ENCODE data around the gene S100A9. TPM values are rescaled to one million over a fixed set of nuclear protein-coding genes. Genes with fewer than 3 reads are reported as not detected.
"Not testable (repeated sequence)": the region's sequence is repeated elsewhere in the genome, so short reads cannot be mapped to it uniquely, and the experiment has no call there.

S100A9 gene
- under 1 TPM in 1 of 3 donors, not detected in 2; 0.38 TPM for total RNA-seq

DNA sequence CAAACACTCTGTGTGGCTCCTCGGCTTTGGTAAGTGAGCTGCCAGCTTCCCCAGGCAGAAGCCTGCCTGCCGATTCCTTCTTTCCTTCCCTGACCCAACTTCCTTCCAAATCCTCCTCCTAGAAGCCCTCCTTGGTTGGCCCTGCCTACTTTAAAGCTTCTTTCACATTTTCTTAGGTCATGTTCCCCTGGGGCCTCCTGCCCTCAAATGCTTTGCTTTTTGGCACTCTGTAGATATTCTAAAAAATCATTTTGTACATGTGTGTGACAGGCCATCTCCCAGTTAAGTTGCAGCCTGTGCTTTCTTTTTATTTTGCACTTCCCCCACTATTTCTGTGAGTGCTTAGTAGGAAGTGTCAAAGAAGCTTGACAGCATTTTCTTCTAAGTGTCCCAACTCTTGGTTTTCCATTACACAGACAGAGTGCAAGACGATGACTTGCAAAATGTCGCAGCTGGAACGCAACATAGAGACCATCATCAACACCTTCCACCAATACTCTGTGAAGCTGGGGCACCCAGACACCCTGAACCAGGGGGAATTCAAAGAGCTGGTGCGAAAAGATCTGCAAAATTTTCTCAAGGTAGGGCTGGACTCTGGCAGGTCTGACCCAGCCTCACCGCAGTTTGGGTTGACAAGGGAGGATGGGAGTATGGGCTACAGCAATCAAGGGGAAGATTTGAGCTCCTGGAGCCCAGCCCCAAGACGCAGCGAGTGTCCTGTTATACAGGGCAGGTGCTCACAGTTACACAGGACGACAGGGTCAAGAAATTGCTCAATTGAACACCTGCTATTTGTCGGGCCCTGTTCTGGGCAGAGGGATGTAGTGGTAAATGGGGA is at the start of gene S100A9:
Gene S100A9 (plus strand): TSS at position 2 of the 838 bp plus-strand sequence. CDS start 430 bp downstream, at position 432.
- Mint-ChIP-seq H3K36me3 (ENCODE audit: insufficient read depth) (no peaks in the 10 kb centered on the region), H3K4me1 (ENCODE audit: low read depth) (peaks cover 14% of the 10 kb centered on the region), H3K9me3 (no peaks in the 10 kb centered on the region), H3K27me3 (ENCODE audit: low read depth) (peaks cover 2% of the 10 kb centered on the region), H3K4me3 (no peak within 1 kb of the TSS)
- ATAC-seq: no peak
- no peak for DNase-seq

DNA sequence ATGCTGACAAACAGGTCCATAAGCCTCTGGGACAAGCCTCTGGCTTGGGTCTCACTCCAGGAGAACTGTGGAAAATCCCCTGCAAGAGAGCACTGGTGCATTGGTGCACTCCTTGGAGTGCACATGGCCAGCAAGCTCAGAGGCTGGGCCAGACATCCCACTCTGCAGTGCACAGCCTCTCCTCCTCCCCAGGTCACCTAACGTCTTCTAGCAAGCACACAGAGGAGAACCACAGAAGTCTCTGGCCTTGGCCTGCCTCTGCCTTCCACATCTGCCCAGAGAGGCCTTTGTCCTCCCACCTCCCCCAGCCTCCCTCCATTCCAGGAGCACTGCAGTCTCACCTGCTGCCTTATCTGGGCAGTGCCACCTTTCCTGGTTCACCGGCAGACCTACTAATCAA is 49.1 kb upstream of the S100A9 start:
- Mint-ChIP-seq H3K36me3 (ENCODE audit: insufficient read depth) (no peaks in the 10 kb centered on the region), H3K4me1 (ENCODE audit: low read depth) (no peaks in the 10 kb centered on the region), H3K27me3 (ENCODE audit: low read depth) (peaks cover 13% of the 10 kb centered on the region), H3K9me3 (no peaks in the 10 kb centered on the region), H3K4me3 (no peak overlapping the region)
- DNase-seq (no peak), ATAC-seq (no peak)

DNA sequence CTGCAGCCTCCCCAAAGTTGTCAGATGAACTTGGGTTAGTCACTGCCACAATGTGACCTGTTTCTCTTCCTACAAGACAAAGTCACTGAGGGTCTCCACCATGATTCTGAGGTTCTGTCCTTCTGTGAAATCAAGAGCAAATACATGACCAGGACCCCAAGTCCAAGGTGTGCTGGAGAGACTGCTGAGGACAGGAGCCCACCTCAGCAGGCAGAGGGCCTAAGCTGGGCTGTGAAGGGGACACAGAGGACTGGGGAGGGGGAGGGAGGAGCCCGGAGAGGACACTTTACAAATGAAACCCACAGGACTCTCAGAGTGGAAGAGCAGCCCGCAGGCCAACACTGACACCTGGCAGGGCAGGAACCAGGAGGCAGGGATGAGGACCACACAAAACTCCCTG is 48.2 kb upstream of the S100A9 start:
- DNase-seq (no peak), ATAC-seq (no peak)
- no peaks in the 10 kb centered on the region for H3K4me1 Mint-ChIP-seq (ENCODE audit: low read depth)

DNA sequence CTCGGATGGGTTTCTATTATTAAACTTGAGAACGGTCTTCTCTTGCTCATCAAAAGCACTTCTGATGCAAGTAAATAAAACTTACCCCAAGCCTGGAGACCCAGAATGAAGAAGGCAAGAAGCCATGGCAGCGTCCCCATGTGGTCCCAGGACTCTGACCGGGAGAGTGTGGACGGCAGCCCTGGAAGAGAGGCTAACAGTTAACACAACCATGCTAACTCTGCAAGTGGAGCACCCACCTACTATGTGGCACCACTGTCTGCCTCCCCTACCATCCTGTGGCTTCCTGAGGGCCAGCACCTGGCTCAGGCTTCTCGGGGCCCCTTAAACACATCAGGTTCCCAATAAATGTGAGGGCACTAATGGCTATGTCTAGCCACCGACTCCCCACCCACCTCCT is 47.1 kb upstream of the S100A9 start:
- Mint-ChIP-seq H3K4me3 (no peak overlapping the region), H3K27me3 (ENCODE audit: low read depth) (peaks cover 12% of the 10 kb centered on the region), H3K4me1 (ENCODE audit: low read depth) (no peaks in the 10 kb centered on the region), H3K9me3 (no peaks in the 10 kb centered on the region), H3K36me3 (ENCODE audit: insufficient read depth) (no peaks in the 10 kb centered on the region)
- DNase-seq (no peak), ATAC-seq (no peak)

More for the DNA sequence above, 48.2 kb upstream of the S100A9 start:
- Mint-ChIP-seq H3K27me3 (ENCODE audit: low read depth) (peaks cover 13% of the 10 kb centered on the region), H3K9me3 (no peaks in the 10 kb centered on the region), H3K36me3 (ENCODE audit: insufficient read depth) (no peaks in the 10 kb centered on the region), H3K4me3 (no peak overlapping the region)

DNA sequence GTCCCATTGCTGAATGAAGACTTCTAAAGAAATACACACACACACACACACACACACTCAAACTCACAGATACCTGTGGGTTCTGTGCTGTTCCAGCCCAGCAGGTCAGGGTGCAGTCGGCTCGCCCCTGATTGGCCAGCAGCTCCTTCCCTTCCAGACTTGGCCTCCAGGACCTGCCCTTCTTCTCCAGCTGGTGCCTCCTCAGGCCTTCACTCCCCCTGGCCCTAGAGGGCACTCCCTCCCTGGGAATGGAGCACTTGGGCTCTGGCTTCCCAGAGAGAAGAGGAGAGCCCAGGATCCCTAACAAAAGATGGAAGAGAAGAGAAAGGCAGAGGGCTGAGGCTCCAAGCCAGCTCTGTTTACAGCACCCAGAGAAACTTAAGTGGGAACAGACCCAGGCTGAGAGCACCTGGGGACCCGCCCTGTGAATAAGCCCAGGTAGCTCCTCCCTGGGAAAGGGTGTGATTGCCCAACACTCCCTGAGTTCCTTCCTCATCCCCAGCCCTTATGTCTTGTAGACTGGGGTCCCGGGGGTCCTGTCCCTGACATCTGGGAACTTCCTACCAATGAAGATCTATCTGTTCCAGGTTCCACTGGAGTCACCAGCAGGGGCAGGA is 45.0 kb upstream of the S100A9 start, which contains the start of gene PGLYRP3:
Gene PGLYRP3 (minus strand): TSS at position 383 of the 617 bp plus-strand sequence. CDS start 2,287 bp downstream, outside the sequence.
- DNase-seq: no peak
- Mint-ChIP-seq H3K4me1 (ENCODE audit: low read depth) (no peaks in the 10 kb centered on the region), H3K27me3 (ENCODE audit: low read depth) (peaks cover 9% of the 10 kb centered on the region), H3K4me3 (no peak within 1 kb of the TSS), H3K36me3 (ENCODE audit: insufficient read depth) (no peaks in the 10 kb centered on the region), H3K9me3 (no peaks in the 10 kb centered on the region)
- ATAC-seq: no peak

DNA sequence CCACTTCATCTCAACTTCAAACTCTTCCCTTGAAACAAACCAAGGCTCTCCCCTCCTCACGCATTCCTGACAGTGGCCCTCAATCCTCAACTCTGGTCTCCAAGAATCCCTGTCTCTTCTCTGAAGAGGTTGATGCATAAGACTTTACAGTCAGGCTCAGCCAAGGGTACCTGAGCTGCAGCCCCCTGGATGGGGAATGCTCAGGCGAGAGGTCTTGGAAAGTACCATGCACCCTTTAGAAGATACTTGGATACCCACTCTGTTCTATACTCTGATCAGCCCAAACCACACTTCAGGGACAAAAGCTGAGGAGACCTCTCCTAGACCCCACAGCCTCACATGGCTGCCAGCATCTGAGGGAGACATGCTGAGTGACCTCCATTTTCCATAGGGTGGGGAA is 44.4 kb upstream of the S100A9 start:
- H3K9me3 Mint-ChIP-seq: no peaks in the 10 kb centered on the region
- no peak for ATAC-seq
- no peak overlapping the region for H3K4me3 Mint-ChIP-seq
- no peaks in the 10 kb centered on the region for H3K4me1 Mint-ChIP-seq (ENCODE audit: low read depth)
- no peaks in the 10 kb centered on the region for H3K36me3 Mint-ChIP-seq (ENCODE audit: insufficient read depth)
- no peak for DNase-seq
- H3K27me3 Mint-ChIP-seq (ENCODE audit: low read depth): peaks cover 9% of the 10 kb centered on the region

DNA sequence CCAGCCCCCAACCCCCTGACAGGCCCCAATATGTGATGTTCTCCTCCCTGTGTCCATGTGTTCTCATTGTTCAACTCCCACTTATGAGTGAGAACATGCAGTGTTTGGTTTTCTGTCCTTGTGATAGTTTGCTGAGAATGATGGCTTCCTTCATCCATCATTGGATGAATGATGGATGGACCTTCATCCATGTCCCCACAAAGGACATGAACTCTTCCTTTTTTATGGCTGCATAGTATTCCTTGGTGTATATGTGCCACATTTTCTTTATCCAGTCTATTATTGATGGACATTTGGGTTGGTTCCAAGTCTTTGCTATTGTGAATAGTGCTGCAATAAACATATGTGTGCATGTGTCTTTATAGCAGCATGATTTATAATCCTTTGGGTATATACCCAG is 43.3 kb upstream of the S100A9 start:
- H3K4me1 Mint-ChIP-seq (ENCODE audit: low read depth); H3K36me3 Mint-ChIP-seq (ENCODE audit: insufficient read depth); H3K4me3 Mint-ChIP-seq; H3K9me3 Mint-ChIP-seq; ATAC-seq; DNase-seq: not testable (repeated sequence)
- peaks cover 14% of the 10 kb centered on the region for H3K27me3 Mint-ChIP-seq (ENCODE audit: low read depth)

DNA sequence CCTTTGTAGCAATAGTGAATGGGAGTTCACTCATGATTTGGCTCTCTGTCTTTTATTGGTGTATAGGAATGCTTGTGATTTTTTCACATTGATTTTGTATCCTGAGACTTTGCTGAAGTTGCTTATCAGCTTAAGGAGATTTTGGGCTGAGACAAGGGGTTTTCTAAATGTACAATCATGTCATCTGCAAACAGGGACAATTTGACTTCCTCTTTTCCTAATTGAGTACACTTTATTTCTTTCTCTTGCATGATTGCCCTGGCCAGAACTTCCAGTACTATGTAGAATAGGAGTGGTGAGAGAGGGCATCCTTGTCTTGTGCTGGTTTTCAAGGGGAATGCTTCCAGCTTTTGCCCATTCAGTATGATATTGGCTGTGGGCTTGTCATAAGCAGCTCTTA is 41.6 kb upstream of the S100A9 start:
- ATAC-seq; H3K9me3 Mint-ChIP-seq; H3K4me1 Mint-ChIP-seq (ENCODE audit: low read depth): not testable (repeated sequence)

DNA sequence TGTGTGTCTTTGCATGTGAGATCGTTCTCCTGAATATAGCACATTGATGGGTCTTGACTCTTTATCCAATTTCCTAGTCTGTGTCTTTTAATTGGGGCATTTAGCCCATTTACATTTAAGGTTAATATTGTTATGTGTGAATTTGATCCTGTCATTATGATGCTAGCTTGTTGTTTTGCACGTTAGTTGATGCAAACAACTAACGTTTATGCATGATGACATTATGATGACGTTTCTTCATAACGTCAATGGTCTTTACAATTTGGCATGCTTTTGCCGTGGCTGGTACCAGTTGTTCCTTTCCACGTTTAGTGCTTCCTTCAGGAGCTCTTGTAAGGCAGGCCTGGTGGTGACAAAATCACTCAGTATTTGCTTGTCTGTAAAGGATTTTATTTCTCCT is 39.5 kb upstream of the S100A9 start:
- not testable (repeated sequence) for H3K36me3 Mint-ChIP-seq (ENCODE audit: insufficient read depth); ATAC-seq; H3K4me1 Mint-ChIP-seq (ENCODE audit: low read depth); H3K4me3 Mint-ChIP-seq; DNase-seq
- peaks cover 13% of the 10 kb centered on the region for H3K9me3 Mint-ChIP-seq
- peaks cover 27% of the 10 kb centered on the region for H3K27me3 Mint-ChIP-seq (ENCODE audit: low read depth)

More for the DNA sequence above, 41.6 kb upstream of the S100A9 start:
- not testable (repeated sequence) for DNase-seq; H3K4me3 Mint-ChIP-seq; H3K36me3 Mint-ChIP-seq (ENCODE audit: insufficient read depth)
- H3K27me3 Mint-ChIP-seq (ENCODE audit: low read depth): peaks cover 27% of the 10 kb centered on the region

DNA sequence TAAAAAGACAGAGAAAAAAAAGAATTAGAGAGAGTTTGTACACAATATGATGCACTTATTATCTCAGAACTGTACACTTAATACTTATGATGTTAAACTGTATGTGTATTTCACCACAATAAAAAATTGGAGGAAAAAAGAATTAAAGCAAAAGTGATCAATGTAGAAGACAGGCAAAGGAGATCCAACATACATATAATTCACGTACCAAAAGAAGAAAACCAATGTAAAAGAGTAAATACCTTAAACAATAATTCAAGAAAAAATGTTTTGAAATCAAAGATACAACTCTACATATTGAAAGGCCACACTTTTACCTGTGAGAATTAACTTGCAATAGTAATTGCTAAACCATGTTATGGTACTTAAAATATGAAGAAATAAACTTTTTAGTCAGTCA is 35.1 kb upstream of the S100A9 start:
- H3K27me3 Mint-ChIP-seq (ENCODE audit: low read depth): peaks cover 27% of the 10 kb centered on the region
- no peaks in the 10 kb centered on the region for H3K4me1 Mint-ChIP-seq (ENCODE audit: low read depth)

DNA sequence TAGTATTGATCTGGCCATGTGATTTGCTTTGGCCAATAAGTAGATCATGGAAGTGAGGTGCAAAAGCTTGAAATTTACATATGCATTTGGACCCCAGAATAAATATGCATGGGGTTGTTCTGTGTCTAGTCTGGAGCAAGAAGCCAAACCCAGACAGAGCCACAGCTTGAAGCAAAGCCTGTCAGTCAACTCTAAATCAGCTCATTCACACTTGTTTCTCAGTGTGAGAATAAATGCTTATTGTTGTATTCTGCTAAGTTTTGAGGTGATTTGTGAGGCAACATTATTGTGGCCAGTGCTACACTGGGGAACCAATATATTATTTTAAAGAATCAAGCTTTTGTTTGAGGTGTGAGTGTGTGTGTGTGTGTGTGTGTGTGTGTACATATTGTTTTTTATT is 32.7 kb upstream of the S100A9 start:
- Mint-ChIP-seq H3K27me3 (ENCODE audit: low read depth) (peaks cover 25% of the 10 kb centered on the region), H3K4me1 (ENCODE audit: low read depth) (no peaks in the 10 kb centered on the region), H3K9me3 (peaks cover 35% of the 10 kb centered on the region), H3K36me3 (ENCODE audit: insufficient read depth) (peaks cover 2% of the 10 kb centered on the region), H3K4me3 (no peak overlapping the region)
- DNase-seq: no peak
- no peak for ATAC-seq

More for the DNA sequence above, 35.1 kb upstream of the S100A9 start:
- no peak for DNase-seq
- ATAC-seq: no peak
- H3K36me3 Mint-ChIP-seq (ENCODE audit: insufficient read depth): peaks cover 2% of the 10 kb centered on the region
- no peak overlapping the region for H3K4me3 Mint-ChIP-seq
- peaks cover 17% of the 10 kb centered on the region for H3K9me3 Mint-ChIP-seq

DNA sequence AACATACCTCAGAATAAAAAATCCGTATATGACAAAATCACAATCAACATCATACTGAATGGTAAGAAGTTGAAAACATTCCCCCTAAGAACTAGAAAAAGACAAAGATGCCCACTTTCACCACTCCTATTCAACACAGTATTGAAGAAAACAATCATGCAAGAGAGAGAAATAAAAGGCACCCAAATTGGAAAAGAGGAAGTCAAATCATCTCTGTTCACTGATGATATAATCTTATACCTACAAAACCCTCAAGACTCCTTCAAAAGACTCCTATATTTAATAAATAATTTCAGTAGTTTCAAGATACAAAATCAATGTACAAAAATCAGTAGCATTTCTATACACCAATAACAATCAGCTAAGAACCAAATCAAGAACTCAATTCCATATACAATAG is 23.8 kb upstream of the S100A9 start:
- DNase-seq (no peak), ATAC-seq (no peak)
- H3K4me3 Mint-ChIP-seq: no peak overlapping the region
- H3K9me3 Mint-ChIP-seq: peaks cover 26% of the 10 kb centered on the region
- no peaks in the 10 kb centered on the region for H3K4me1 Mint-ChIP-seq (ENCODE audit: low read depth)
- peaks cover 17% of the 10 kb centered on the region for H3K27me3 Mint-ChIP-seq (ENCODE audit: low read depth)
- H3K36me3 Mint-ChIP-seq (ENCODE audit: insufficient read depth): no peaks in the 10 kb centered on the region

DNA sequence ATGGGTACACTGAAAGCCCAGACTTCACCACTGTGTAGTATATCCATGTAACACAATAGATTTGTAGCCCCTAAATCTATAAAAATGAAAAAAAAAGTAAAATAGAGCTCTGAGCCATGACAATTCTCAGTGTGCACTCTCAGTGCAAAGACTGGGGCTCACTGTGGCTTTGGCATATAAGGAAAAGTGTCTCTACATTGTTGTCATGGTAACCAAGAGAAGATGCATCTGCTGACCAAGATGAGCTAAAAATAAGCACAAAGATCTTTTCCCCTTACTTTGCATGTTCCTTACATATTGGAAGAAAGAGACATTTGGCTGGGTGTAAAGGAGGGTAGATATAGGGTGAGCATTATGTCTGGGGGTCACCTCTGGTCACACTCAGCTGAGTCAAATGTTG is 21.0 kb upstream of the S100A9 start:
- Mint-ChIP-seq H3K36me3 (ENCODE audit: insufficient read depth) (no peaks in the 10 kb centered on the region), H3K4me3 (no peak overlapping the region)

DNA sequence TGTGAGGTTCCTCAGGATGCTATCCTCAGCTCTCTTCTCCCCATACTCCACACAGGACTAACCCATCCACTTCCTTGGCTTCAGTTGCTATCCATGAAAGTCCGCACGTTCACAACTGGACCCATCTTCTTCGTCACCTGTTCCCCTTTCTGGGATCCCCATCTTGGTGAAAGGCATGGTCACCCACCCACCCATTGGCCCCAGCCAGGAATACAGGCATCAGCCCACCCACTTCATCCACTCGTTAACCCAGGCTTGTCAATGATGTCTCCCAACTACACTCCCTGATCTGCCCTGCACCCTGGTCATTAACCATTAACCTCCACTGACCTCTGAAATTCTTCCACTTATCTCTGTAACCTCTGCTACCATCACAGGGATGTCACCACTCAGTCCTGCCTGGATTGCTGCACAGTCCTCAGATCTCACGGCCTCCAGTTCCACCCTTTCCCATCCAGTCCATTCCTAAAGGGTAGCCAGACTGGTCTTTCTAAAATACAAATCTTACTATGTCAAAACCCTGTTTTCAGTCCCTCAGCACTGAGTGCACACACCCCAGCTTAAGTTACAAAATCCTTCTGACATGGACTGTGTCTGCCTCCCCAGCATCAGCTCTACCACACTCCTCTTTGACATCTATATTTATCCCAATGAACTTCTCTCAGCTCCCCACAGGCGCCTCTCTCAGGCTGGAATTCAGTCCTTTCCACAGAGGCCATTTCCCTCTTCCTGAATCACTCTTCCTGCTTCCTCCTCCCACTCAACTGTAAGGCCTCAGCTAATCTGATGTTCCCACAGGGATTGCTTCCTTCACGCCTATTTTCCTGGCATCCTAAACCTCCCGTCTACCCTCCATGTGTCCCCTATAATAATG is 19.4 kb upstream of the S100A9 start:
- Mint-ChIP-seq H3K9me3 (no peaks in the 10 kb centered on the region), H3K36me3 (ENCODE audit: insufficient read depth) (no peaks in the 10 kb centered on the region), H3K4me3 (no peak overlapping the region), H3K4me1 (ENCODE audit: low read depth) (peaks cover 18% of the 10 kb centered on the region), H3K27me3 (ENCODE audit: low read depth) (peaks cover 14% of the 10 kb centered on the region)
- DNase-seq (no peak), ATAC-seq (no peak)

More for the DNA sequence above, 21.0 kb upstream of the S100A9 start:
- H3K9me3 Mint-ChIP-seq: peaks cover 8% of the 10 kb centered on the region
- peaks cover 8% of the 10 kb centered on the region for H3K27me3 Mint-ChIP-seq (ENCODE audit: low read depth)
- ATAC-seq: no peak
- no peak for DNase-seq
- H3K4me1 Mint-ChIP-seq (ENCODE audit: low read depth): peaks cover 18% of the 10 kb centered on the region
